SIG-M5 (cell line): ENCODE data around the gene A1CF.
"Not testable (repeated sequence)": the region's sequence is repeated elsewhere in the genome, so short reads cannot be mapped to it uniquely, and the experiment has no call there.

ENCODE experiments used
- DNase-seq: peaks from one replicate; lab custom pipeline; 2025; lab: John Stamatoyannopoulos, UW

A1CF gene

GRCh38 chr10:50885097-50885859, at the start of gene A1CF:
A1CF (minus strand) TSS chr10:50885627; CDS start chr10:50859940, 25,687 bp downstream.
- DNase-seq, result no peak

- DNase-seq, result no peak
These were observed 46.6 kb upstream of the A1CF start for GRCh38 chr10:50931948-50932431.

GRCh38 chr10:50929670-50930069, 44.2 kb upstream of the A1CF start:
- DNase-seq, result no peak

- no peak for DNase-seq
These were observed 42.7 kb upstream of the A1CF start for GRCh38 chr10:50928190-50928552.

GRCh38 chr10:50927522-50928189, 42.2 kb upstream of the A1CF start:
- no peak for DNase-seq

- DNase-seq, result not testable (repeated sequence)
These were observed 38.0 kb upstream of the A1CF start for GRCh38 chr10:50923471-50923870.

GRCh38 chr10:50919010-50919409, 33.6 kb upstream of the A1CF start:
- no peak for DNase-seq

GRCh38 chr10:50918529-50918928, 33.1 kb upstream of the A1CF start:
- no peak for DNase-seq

- no peak for DNase-seq
These were observed 32.1 kb upstream of the A1CF start for GRCh38 chr10:50917486-50917885.

- DNase-seq, result no peak
These were observed 24.0 kb upstream of the A1CF start for GRCh38 chr10:50909334-50910014.

- no peak for DNase-seq
These were observed 22.9 kb upstream of the A1CF start for GRCh38 chr10:50908366-50908765.

- not testable (repeated sequence) for DNase-seq
These were observed 20.4 kb upstream of the A1CF start for GRCh38 chr10:50905797-50906196.

- DNase-seq, result no peak
These were observed 11.3 kb upstream of the A1CF start for GRCh38 chr10:50896721-50897120.

GRCh38 chr10:50894312-50894711, 8.9 kb upstream of the A1CF start:
- DNase-seq, result no peak

- DNase-seq, result no peak
These were observed 7.0 kb upstream of the A1CF start for GRCh38 chr10:50892467-50892866.

GRCh38 chr10:50884302-50884701, 1.1 kb downstream of the A1CF start:
- DNase-seq, result no peak

GRCh38 chr10:50883629-50884028, 1.8 kb downstream of the A1CF start:
- no peak for DNase-seq

- no peak for DNase-seq
These were observed 2.9 kb downstream of the A1CF start for GRCh38 chr10:50882540-50882983.

- DNase-seq, result not testable (repeated sequence)
These were observed 4.4 kb downstream of the A1CF start for GRCh38 chr10:50881046-50881445.

- DNase-seq, result no peak
These were observed 9.0 kb downstream of the A1CF start for GRCh38 chr10:50876429-50876828.

GRCh38 chr10:50874723-50875122, 10.7 kb downstream of the A1CF start:
- no peak for DNase-seq

- DNase-seq, result no peak
These were observed 19.1 kb downstream of the A1CF start for GRCh38 chr10:50866317-50866716.

GRCh38 chr10:50862719-50863118, 22.7 kb downstream of the A1CF start:
- no peak for DNase-seq
